Duodenal mucosa (tissue), 2 donors: Measurements from ENCODE around the gene PPP2R3C.
"Not testable (repeated sequence)": the region's sequence is repeated elsewhere in the genome, so short reads cannot be mapped to it uniquely, and the experiment has no call there.

Experiments used
- H3K27ac ChIP-seq: one replicate; pipeline ENCODE4 v1.7.0; 2013; ENCODE audit warnings: low read depth, low read length
- H3K27me3 ChIP-seq, 2 donors: one replicate each; pipeline ENCODE4 v1.7.0; 2013; ENCODE audit warnings: low read length in 2 of 2, control low read depth in 1 of 2; ENCODE audit not compliant: insufficient read depth in 2 of 2, control insufficient read depth in 1 of 2
- H3K36me3 ChIP-seq, 2 donors: one replicate each; pipeline ENCODE4 v1.7.0; 2013; ENCODE audit warnings: low read length in 2 of 2, control low read depth in 1 of 2; ENCODE audit not compliant: insufficient read depth in 2 of 2, control insufficient read depth in 1 of 2
- H3K4me1 ChIP-seq, 2 donors: one replicate each; pipeline ENCODE4 v1.7.0; 2013; ENCODE audit warnings: low read length in 2 of 2, control low read depth in 1 of 2; ENCODE audit not compliant: insufficient read depth in 2 of 2, control insufficient read depth in 1 of 2
- H3K4me3 ChIP-seq, 2 donors: one replicate each; pipeline ENCODE4 v1.7.0; 2013; ENCODE audit warnings: low read length in 2 of 2, low read depth in 1 of 2
- H3K9ac ChIP-seq, 2 donors: one replicate each; pipeline ENCODE4 v1.7.0; 2013; ENCODE audit warnings: low read length in 2 of 2, low read depth in 1 of 2
- H3K9me3 ChIP-seq, 2 donors: one replicate each; pipeline ENCODE4 v1.7.0; 2013; ENCODE audit warnings: low read length in 2 of 2, control low read depth in 1 of 2; ENCODE audit not compliant: control insufficient read depth in 1 of 2

Gene PPP2R3C

DNA sequence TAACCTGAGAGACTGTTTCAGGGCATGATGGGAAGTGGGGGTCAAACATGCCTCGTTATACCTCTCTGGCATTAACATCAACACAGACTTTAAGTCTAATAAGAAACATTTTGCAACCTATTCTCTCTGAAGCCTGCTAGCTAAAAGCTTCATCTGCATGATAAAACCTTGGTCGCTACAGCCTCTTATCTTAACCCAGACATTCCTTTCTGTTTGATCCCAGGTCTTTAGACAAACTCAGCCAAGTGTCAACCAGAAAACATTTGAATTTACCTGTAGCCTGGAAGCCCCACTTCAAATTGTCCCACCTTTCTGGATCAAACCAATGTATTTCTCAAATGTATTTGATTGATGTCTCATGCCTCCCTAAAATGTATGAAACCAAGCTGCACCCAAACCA lies 9.1 kb downstream of the PPP2R3C start:
- Histone ChIP-seq H3K36me3 (peaks cover 20 to 49% of the 10 kb centered on the region in 2 donors), H3K27ac (no peak overlapping the region), H3K4me1 (no peaks in the 10 kb centered on the region), H3K9me3 (peaks cover 3 to 8% of the 10 kb centered on the region in 2 donors), H3K4me3 (no peak overlapping the region), H3K9ac (no peak overlapping the region), H3K27me3 (no peaks in the 10 kb centered on the region)

DNA sequence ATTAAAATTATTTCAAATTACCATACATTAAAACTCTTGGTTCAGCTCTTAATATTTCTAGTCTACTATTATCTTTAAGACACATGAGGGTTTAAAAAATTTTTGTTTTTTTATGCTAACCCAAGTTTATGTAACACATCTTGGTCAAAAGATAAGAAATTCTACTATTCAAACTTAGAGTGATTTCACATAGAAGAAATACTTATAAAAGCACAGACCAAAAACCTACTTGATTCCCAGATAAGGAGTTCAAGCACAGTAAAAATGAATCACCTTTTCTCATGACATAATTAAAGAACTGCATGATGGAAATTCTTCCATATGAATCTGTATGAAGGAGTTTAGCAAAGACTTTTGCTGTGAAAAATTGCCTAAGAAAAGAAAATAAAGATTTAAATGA lies 13.9 kb downstream of the PPP2R3C start:
- Histone ChIP-seq H3K36me3 (peaks cover 16 to 59% of the 10 kb centered on the region in 2 donors), H3K27me3 (no peaks in the 10 kb centered on the region), H3K9me3 (peaks cover 3 to 8% of the 10 kb centered on the region in 2 donors), H3K27ac (no peak overlapping the region), H3K4me3 (no peak overlapping the region), H3K4me1 (no peaks in the 10 kb centered on the region), H3K9ac (no peak overlapping the region)

DNA sequence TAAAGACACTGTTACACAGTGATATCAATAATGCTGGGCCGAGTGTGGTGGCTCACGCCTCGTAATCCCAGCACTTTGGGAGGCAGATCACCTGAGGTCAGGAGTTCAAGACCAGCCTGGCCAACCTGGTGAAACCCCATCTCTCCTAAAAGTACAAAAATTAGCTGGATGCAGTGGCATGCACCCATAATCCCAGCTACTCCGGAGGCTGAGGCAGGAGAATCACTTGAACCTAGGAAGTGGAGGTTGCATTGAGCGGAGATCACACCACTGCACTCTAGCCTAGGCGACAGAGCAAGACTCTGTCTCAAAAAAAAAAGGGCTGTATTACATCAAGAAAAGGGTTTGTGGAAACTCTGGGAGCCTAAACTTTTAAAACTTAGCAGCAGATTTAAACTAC lies 27.1 kb downstream of the PPP2R3C start:
- not testable (repeated sequence) for H3K9ac ChIP-seq, H3K27ac ChIP-seq, H3K9me3 ChIP-seq, H3K27me3 ChIP-seq, H3K4me1 ChIP-seq, H3K4me3 ChIP-seq
- peaks cover 3 to 45% of the 10 kb centered on the region in 2 donors for H3K36me3 ChIP-seq

DNA sequence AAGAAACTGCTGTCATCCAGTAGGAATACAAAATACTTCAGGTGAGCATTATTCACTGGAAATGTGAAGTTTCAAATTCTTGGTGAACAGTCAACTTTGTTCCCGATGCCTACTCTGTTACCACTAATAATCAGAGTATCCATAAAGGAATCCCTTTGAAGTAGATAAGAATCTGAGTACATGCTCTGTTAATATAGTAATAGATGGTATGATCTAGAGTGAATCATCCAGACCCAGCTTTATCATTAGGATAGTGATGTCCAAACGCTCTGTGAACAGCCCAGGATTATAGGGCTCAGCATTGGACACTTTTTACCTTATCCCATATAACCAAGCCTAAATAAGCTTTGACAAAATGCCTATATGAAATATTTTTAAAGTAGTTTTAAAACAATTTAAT lies 33.3 kb downstream of the PPP2R3C start:
- Histone ChIP-seq H3K4me3 (no peak overlapping the region), H3K4me1 (no peaks in the 10 kb centered on the region), H3K9ac (no peak overlapping the region), H3K9me3 (no peaks in the 10 kb centered on the region), H3K27me3 (no peaks in the 10 kb centered on the region), H3K36me3 (peaks cover 9 to 39% of the 10 kb centered on the region in 2 donors), H3K27ac (no peak overlapping the region)

DNA sequence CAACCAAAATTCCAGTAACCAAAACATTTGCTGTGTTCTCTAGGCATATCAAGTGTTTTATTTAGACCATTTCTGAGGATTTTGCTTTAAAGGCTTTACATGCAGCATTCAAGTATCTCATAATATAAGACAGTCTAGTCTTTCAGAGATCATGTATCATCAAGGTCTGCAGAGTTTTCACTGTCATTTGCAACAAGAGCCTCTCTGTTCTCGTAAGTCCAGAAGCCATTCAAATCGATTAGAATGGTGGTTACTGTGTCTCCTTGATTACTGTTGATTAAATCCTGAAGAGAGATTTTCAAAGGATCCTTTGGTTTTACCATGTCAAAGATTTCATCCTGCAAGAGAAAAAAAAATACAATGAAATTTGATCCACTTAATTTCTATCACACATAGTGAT lies 36.3 kb downstream of the PPP2R3C start:
- no peak overlapping the region for H3K27ac ChIP-seq
- H3K9me3 ChIP-seq, result no peaks in the 10 kb centered on the region
- no peaks in the 10 kb centered on the region for H3K4me1 ChIP-seq
- H3K36me3 ChIP-seq, result peaks cover 9 to 45% of the 10 kb centered on the region in 2 donors
- H3K27me3 ChIP-seq, result no peaks in the 10 kb centered on the region
- no peak overlapping the region for H3K9ac ChIP-seq
- H3K4me3 ChIP-seq, result no peak overlapping the region

DNA sequence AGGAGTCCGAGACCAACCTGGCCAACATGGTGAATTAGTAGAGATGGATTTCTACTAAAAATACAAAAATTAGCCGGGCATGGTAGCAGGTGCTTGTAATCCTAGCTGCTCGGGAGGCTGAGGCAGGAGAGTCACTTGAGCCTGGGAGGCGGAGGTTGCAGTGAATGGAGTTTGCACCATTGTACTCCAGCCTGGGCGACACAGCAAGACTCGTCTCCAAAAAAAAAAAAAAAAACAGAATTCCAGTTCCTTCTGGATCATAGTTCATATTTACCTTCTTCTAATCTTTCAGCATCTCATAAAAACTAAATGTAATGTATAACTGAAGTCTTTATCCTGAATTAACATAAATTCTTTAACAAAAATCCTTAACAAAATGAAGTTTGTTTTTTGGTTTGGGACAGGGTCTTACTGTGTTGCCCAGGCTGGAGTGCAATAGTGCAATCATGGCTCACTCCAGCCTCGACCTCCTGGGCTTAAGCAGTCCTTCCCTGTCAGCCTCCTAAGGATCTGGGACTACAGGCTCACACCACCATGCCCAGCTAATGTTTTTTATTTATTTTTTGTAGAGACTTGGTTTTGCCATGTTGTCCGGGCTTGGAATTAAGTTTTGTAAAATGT lies 38.1 kb downstream of the PPP2R3C start:
- Histone ChIP-seq H3K4me3 (no peak overlapping the region), H3K4me1 (peaks cover 0 to 6% of the 10 kb centered on the region in 2 donors), H3K27me3 (no peaks in the 10 kb centered on the region), H3K27ac (no peak overlapping the region), H3K9ac (no peak overlapping the region), H3K36me3 (peaks cover 9 to 45% of the 10 kb centered on the region in 2 donors), H3K9me3 (no peaks in the 10 kb centered on the region)

DNA sequence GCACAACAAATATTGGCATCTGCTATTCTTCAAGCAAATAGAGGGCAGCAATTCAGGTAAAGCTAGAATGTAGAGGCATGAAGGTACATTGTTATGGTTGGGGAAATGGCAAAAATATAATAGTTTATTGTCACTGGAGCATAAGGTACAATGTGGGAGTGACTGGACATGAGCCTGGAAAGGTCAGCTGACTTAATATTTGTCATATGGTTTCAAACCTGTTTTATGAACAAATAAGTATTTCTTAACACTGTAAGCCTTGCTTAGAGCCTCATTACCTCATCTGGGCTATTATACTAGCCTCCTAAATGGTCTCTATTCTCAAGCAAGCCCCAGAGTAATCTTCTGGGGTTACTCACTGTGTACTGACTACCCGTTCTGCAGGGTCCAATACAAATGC lies 42.0 kb downstream of the PPP2R3C start:
- Histone ChIP-seq H3K4me1 (peaks cover 6 to 8% of the 10 kb centered on the region in 2 donors), H3K27me3 (no peaks in the 10 kb centered on the region), H3K27ac (no peak overlapping the region), H3K36me3 (peaks cover 0 to 22% of the 10 kb centered on the region in 2 donors), H3K9me3 (no peaks in the 10 kb centered on the region), H3K4me3 (no peak overlapping the region), H3K9ac (no peak overlapping the region)

DNA sequence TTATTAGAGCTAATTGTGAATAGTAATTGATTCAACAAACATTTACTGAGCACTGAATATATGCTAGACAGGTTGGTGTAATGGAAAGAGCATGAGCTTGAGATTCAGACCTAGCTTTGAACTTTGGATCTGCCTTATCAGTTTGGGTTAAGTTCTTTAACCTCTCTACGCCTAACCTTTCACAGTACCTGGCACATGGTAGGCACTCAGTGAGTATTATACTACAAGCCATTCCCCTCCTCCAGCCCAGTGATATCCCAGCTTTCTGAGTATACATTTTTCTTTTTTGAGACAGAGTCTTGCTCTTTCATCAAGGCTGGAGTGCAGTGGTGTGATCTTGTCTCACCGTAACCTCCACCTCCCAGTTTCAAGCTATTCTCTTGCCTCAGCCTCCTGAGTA lies 43.7 kb downstream of the PPP2R3C start:
- Histone ChIP-seq H3K9me3 (no peaks in the 10 kb centered on the region), H3K27me3 (no peaks in the 10 kb centered on the region), H3K27ac (no peak overlapping the region), H3K9ac (no peak overlapping the region), H3K36me3 (peaks cover 0 to 22% of the 10 kb centered on the region in 2 donors), H3K4me3 (no peak overlapping the region), H3K4me1 (peaks cover 6 to 8% of the 10 kb centered on the region in 2 donors)

DNA sequence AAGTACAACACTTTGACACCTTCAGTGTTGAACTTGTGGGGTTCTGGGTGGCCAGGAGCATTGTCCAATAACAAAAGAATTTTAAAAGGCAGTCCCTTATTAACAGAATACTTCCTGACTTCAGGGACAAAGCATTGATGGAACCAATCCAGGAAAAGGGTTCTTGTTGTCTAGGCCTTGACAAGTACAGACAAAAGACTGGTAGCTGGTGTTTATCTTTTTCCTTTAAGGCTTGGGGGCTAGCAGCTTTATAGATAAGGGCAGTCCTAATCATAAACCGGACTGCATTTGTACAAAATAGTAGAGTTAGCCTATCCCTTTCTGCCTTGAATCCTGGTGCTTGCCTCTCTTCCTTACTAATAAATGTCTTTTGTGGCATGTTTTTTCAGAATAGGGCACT lies 48.3 kb downstream of the PPP2R3C start:
- H3K4me1 ChIP-seq, result peaks cover 1 to 10% of the 10 kb centered on the region in 2 donors
- no peak overlapping the region for H3K27ac ChIP-seq
- no peaks in the 10 kb centered on the region for H3K9me3 ChIP-seq
- H3K9ac ChIP-seq, result no peak overlapping the region
- H3K27me3 ChIP-seq, result no peaks in the 10 kb centered on the region
- H3K4me3 ChIP-seq, result no peak overlapping the region
- peaks cover 4 to 20% of the 10 kb centered on the region in 2 donors for H3K36me3 ChIP-seq

DNA sequence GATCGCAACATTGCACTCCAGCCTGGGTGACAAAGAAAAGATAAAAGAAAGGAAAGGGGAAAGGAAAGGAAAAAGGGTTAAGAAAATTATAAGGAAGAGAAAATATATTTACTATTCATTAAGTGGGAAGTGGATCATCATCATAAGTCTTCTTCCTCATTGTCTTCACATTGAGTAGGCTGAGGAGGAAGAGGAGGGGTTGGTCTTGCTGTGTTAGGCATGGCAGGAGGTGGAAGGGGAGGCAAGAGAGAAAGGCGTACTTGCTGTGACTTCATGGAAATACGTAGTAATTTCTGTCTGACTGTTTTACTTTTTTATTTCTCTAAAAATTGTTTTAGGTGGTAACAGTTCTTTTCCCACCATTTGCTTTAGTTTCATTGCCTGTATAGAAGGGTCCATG lies 49.6 kb downstream of the PPP2R3C start:
- no peak overlapping the region for H3K9ac ChIP-seq
- H3K27ac ChIP-seq, result no peak overlapping the region
- H3K9me3 ChIP-seq, result no peaks in the 10 kb centered on the region
- peaks cover 0 to 6% of the 10 kb centered on the region in 2 donors for H3K4me1 ChIP-seq
- H3K4me3 ChIP-seq, result no peak overlapping the region
- peaks cover 4 to 20% of the 10 kb centered on the region in 2 donors for H3K36me3 ChIP-seq
- H3K27me3 ChIP-seq, result no peaks in the 10 kb centered on the region
